ENCODE data around the gene NUDCD3. TPM values are rescaled to one million over a fixed set of nuclear protein-coding genes. Genes with fewer than 3 reads are reported as not detected.
A peak's percentile ranks its signal among the peaks of the same experiment; 100 is the strongest.

NUDCD3 gene
- polyA plus RNA-seq, 1 experiment: 61.4 TPM

DNA sequence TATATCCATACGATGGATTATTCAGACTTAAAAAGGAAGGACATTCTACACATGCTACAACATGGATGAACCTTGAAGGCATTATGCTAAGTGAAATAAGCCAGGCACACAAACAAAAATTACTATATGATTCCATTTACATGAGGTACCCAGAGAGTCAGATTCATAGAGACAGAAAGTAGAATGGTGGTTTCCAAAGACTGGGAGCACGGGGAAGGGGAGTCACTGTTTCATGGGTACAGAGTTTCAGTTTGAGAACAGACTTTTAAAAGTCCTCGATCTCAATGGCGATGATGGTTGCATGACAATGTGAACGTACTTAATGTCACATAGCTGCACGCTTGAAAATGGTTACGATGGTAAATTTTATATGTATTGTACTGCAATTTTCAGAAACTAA, 39.3 kb downstream of the NUDCD3 start:
- Histone ChIP-seq H3K27ac (ENCODE audit: low read depth, low read length) (no peak overlapping the region), H3K9me3 (ENCODE audit: control insufficient read depth, insufficient read depth, low read length) (no peaks in the 10 kb centered on the region), H3K4me3 (ENCODE audit: low read depth, low read length) (no peak overlapping the region), H3K27me3 (ENCODE audit: control insufficient read depth, insufficient read depth, low read length) (no peaks in the 10 kb centered on the region)
- ChIA-PET CTCF (no interaction called here), POLR2A (interaction anchor here (0.7 kb wide), 1 partner anchor 64 kb away, joined by 3 read pairs; no protein-coding TSS in a partner anchor)
- TF ChIP-seq, protein P1, sequence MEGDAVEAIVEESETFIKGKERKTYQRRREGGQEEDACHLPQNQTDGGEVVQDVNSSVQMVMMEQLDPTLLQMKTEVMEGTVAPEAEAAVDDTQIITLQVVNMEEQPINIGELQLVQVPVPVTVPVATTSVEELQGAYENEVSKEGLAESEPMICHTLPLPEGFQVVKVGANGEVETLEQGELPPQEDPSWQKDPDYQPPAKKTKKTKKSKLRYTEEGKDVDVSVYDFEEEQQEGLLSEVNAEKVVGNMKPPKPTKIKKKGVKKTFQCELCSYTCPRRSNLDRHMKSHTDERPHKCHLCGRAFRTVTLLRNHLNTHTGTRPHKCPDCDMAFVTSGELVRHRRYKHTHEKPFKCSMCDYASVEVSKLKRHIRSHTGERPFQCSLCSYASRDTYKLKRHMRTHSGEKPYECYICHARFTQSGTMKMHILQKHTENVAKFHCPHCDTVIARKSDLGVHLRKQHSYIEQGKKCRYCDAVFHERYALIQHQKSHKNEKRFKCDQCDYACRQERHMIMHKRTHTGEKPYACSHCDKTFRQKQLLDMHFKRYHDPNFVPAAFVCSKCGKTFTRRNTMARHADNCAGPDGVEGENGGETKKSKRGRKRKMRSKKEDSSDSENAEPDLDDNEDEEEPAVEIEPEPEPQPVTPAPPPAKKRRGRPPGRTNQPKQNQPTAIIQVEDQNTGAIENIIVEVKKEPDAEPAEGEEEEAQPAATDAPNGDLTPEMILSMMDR (IDR thresholded peaks at IDR 0.05; ENCODE audit: low read depth, low read length): no peak
- DNase-seq (ENCODE audit: low read depth, low spot score): no peak

DNA sequence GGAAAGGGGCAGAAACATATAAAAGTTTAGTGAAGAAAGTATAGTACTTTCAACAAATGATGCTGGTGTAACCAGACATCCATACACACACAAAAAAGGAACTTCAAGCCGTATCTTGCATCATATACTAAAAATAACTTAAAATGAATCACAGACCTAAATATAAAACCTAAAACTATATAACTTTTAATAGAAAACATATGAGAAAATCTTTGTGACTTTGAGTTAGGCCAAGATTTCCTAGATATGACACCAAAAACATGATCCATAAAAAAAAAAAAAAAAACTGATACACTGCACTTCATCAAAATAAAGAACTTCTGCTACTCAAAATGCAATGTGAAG, 40.9 kb downstream of the NUDCD3 start:
- Histone ChIP-seq H3K27me3 (ENCODE audit: control insufficient read depth, insufficient read depth, low read length) (no peaks in the 10 kb centered on the region), H3K4me3 (ENCODE audit: low read depth, low read length) (no peak overlapping the region), H3K9me3 (ENCODE audit: control insufficient read depth, insufficient read depth, low read length) (no peaks in the 10 kb centered on the region), H3K27ac (ENCODE audit: low read depth, low read length) (peak overlapping the region; percentile 53)
- CTCF ChIA-PET: no interaction called here
- POLR2A ChIA-PET: interaction anchor here (0.7 kb wide), 1 partner anchor 8 kb away, joined by 4 read pairs; no protein-coding TSS in a partner anchor
- no peak for DNase-seq (ENCODE audit: low read depth, low spot score)
- TF ChIP-seq, protein P1 (IDR thresholded peaks at IDR 0.05; ENCODE audit: low read depth, low read length): no peak

DNA sequence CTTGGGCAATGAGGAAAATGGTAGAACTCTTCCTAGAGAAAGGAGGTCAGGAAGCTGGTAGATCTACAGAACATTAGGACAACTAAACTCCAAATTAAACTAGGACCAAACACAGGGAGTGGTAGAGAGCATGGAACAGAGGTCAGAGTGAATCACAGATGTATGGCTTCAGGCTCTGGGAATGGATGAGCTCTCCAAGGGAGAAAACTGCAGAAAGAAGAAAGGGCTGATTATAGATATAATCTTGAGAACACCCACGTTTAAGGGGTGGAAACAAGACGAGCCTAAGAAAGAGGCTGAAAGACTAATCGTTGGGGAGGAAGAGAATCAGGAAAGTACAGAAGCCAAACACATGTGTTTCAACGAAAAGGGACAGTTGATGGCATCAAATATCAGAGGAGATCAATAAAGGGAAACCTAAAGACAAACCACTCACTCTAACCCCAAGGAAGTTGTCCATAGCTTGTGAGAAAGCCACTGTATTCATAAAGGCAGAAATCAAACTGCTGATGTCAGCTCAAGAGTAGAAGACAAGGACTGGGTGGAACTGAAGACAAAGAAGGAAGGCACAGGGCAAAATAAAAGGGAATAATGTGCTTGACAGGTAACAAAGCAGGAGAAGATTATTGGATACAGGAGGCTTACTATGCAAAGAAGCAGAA, 41.4 kb downstream of the NUDCD3 start:
- ChIA-PET CTCF (no interaction called here), POLR2A (no interaction called here)
- H3K9me3 ChIP-seq (ENCODE audit: control insufficient read depth, insufficient read depth, low read length): no peaks in the 10 kb centered on the region
- no peak overlapping the region for H3K4me3 ChIP-seq (ENCODE audit: low read depth, low read length)
- H3K27ac ChIP-seq (ENCODE audit: low read depth, low read length): peak overlapping the region; percentile 53
- DNase-seq (ENCODE audit: low read depth, low spot score): no peak
- H3K27me3 ChIP-seq (ENCODE audit: control insufficient read depth, insufficient read depth, low read length): no peaks in the 10 kb centered on the region
- TF ChIP-seq, protein P1 (IDR thresholded peaks at IDR 0.05; ENCODE audit: low read depth, low read length): no peak

DNA sequence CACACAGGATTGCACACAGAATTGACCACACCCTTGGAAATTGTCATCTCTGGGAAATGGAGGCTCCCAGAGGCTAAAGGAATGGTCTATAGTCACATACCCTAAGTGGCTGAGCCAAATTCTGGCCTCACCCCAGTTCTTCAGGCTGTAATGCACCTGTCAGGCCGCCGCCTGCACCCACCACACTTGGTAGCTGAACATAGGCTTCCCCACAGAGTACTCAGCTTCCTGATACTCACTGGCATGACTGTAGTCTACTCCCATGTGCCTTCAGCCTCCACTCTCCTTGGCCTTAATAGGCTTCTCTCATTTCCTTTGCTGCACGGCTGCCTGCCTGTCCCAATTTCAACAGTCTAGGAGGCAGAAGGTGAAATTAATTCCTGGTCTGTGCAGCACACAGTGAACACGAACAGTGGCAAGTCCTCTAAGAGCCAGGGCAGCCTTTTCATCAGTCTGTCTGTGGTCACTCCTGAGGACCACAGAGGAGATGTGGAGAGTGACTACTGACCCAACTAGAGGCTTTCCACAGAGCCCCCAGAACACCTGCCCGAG, 42.5 kb downstream of the NUDCD3 start:
- CTCF ChIA-PET: no interaction called here
- POLR2A ChIA-PET: no interaction called here
- Histone ChIP-seq H3K9me3 (ENCODE audit: control insufficient read depth, insufficient read depth, low read length) (no peaks in the 10 kb centered on the region), H3K27me3 (ENCODE audit: control insufficient read depth, insufficient read depth, low read length) (no peaks in the 10 kb centered on the region), H3K27ac (ENCODE audit: low read depth, low read length) (no peak overlapping the region), H3K4me3 (ENCODE audit: low read depth, low read length) (no peak overlapping the region)
- TF ChIP-seq, protein P1 (IDR thresholded peaks at IDR 0.05; ENCODE audit: low read depth, low read length): no peak
- DNase-seq (ENCODE audit: low read depth, low spot score): no peak

DNA sequence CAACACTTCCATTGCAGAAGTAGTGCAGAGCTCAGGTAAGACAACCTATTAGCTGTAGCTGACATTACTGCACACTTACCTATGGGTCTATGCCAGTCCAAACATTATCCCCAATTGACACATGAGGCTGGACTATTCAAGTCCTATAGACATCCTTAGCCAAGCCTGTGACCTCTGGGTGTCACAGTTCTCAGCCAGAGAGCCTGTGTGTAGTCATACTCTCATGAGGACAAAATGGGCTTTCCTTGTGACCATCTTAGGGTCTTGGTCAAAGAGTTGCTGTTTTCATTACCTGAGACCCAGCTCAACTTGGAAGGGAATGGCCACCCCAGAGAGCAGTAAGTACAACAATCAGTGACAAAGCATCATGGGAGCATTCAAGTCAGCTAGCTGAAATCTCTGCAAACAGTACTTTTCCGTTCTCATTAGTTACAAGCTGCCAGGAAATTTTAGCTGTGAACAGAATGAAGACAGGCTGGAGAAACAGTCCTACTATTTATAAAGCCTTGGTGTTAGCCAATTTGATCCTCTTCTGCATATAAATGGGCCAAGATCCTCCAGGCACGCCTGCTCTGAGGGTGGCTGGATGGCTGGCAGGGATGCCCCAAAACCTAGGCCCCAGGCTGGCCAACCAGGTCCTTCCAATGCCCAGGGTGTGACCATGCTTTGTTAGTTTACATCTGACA, 44.3 kb downstream of the NUDCD3 start:
- POLR2A ChIA-PET: no interaction called here
- H3K27me3 ChIP-seq (ENCODE audit: control insufficient read depth, insufficient read depth, low read length): no peaks in the 10 kb centered on the region
- CTCF ChIA-PET: no interaction called here
- H3K9me3 ChIP-seq (ENCODE audit: control insufficient read depth, insufficient read depth, low read length): no peaks in the 10 kb centered on the region
- TF ChIP-seq, protein P1 (IDR thresholded peaks at IDR 0.05; ENCODE audit: low read depth, low read length): no peak
- no peak overlapping the region for H3K4me3 ChIP-seq (ENCODE audit: low read depth, low read length)
- no peak overlapping the region for H3K27ac ChIP-seq (ENCODE audit: low read depth, low read length)
- DNase-seq (ENCODE audit: low read depth, low spot score): no peak

Measured in AG04450 (cell line).